ENCODE results near the gene ZDHHC5. TPM values are rescaled to one million over a fixed set of nuclear protein-coding genes. Genes with fewer than 3 reads are reported as not detected.

The ZDHHC5 gene
- total RNA-seq, 4 donors from 2014 or later = 28.0 to 49.9 (median 33.4) TPM

- TF ChIP-seq CTCF (IDR thresholded peaks at IDR 0.05; ENCODE audit: low read depth) = no peak
Observed at GRCh38 chr11:57675176-57675941, 7.4 kb downstream of the ZDHHC5 start.

GRCh38 chr11:57679396-57679795, 11.5 kb downstream of the ZDHHC5 start:
- TF ChIP-seq CTCF (IDR thresholded peaks at IDR 0.05; ENCODE audit: low read depth) = no peak

- no peak for TF ChIP-seq CTCF (IDR thresholded peaks at IDR 0.05; ENCODE audit: low read depth)
Observed at GRCh38 chr11:57680552-57680874, 12.6 kb downstream of the ZDHHC5 start.

- no peak for TF ChIP-seq CTCF (IDR thresholded peaks at IDR 0.05; ENCODE audit: low read depth)
Observed at GRCh38 chr11:57681168-57681567, 13.3 kb downstream of the ZDHHC5 start.

GRCh38 chr11:57698843-57699365, 31.0 kb downstream of the ZDHHC5 start:
- TF ChIP-seq CTCF (IDR thresholded peaks at IDR 0.05; ENCODE audit: low read depth) = no peak

- no peak for TF ChIP-seq CTCF (IDR thresholded peaks at IDR 0.05; ENCODE audit: low read depth)
Observed at GRCh38 chr11:57699813-57700212, 31.9 kb downstream of the ZDHHC5 start.

GRCh38 chr11:57700425-57700824, 32.5 kb downstream of the ZDHHC5 start:
- TF ChIP-seq CTCF (IDR thresholded peaks at IDR 0.05; ENCODE audit: low read depth) = no peak
